NCI-H2227 treated with DMSO at 0.1 percent for 48 hours (cell line): ENCODE data around the gene HSPB8.

Source experiments
- DNase-seq: peaks from one replicate; lab custom pipeline; 2025; lab: John Stamatoyannopoulos, UW

Gene HSPB8

DNA sequence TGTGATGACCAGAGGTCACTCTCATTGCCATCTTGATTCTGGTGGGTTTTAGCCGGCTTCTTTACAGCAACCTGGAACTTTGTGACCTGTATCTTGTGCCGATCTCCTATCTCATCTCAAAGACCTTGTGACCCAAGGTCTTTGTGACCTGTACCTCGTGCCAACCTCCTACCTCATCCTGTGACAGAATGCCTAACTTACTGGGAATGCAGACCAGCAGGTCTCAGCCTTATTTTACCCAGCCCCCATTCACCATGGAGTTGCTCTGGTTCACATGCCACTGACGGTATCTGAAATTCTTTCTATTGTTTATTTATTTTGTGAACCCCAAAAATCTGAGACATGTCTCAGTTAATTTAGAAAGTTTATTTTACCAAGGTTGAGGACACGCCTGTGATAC is 7.4 kb upstream of the HSPB8 start:
- no peak for DNase-seq

- no peak for DNase-seq
Measured at GRCh38 chr12:119171691-119172425, 6.9 kb upstream of the HSPB8 start.

DNA sequence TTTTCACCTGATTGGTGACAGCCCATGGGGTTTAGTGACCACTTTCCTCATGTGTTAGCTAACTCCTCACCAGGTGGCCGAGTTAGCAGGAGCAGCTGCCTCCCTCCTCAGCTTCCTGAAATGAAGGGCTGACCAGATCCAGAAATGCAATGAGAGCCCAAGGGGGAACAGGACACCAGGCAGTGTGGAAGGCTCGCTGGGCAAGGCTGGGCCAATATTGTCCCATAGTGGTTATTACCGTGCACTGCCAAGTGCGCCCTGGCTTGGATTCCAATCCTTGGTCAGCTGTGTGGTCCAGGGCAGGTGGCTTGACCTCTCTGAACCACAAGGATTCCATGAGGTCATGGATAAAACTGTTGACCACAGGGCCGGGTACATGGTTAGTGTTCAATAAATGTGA is 3.6 kb upstream of the HSPB8 start:
- no peak for DNase-seq

DNA sequence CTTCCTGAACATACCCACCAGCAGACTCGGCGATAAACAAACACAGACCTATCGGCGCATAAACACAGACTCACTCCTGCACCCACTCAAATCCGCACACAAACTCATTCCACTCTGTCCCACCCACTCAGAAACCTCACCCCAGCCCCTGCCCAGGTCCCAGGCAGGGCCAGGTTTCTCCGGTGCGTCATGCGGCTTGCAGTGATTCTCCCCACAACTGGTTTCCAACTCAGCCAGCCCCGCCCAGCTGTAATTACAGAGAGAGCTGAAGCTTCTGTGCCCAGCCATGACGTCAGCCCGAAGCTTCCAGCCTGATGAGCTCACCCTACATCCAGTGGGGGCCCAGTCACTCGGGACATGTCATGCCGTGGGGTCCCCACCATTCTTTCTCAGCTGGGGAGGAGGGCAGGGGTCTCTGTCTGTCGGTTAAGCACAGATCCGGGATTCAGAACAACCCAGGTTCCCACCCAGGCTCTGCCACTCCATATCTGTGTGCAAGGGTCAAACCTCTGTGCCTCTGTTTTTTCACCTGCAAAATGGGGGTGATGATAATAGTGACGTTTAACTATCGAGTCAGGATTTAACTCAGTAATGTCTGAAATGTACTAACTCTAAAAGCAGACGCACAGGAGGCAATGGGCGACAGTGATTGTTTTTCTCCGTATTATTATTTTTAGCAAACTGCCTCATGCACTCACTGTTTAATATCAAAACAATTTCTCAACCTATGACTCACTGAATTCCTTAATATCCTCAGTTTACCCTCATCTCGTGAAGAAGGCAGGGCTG is 2.3 kb upstream of the HSPB8 start:
- peak; percentile 76 for DNase-seq

GRCh38 chr12:119177056-119177325 is 1.7 kb upstream of the HSPB8 start:
- no peak for DNase-seq

- DNase-seq: no peak
Measured at GRCh38 chr12:119177724-119178380, 879 bp upstream of the HSPB8 start.

DNA sequence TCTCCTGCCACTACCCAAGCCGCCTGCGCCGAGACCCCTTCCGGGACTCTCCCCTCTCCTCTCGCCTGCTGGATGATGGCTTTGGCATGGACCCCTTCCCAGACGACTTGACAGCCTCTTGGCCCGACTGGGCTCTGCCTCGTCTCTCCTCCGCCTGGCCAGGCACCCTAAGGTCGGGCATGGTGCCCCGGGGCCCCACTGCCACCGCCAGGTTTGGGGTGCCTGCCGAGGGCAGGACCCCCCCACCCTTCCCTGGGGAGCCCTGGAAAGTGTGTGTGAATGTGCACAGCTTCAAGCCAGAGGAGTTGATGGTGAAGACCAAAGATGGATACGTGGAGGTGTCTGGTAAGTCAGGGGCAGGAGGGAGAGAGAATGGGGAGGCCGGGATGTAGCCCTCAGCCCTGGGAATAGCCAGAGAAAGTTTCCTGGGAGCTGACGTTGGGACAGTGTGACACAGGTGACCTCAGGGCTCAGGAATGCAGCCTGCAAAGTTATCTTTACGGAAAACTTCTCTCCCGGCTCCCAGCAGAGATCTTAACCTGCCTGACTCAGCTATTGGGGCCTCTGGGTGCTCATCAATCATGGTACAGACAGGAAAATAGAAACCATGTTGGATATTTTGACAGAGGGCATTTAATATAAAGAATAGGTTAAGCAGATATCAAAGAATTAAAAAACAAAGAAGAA is 747 bp downstream of the HSPB8 start:
- no peak for DNase-seq

GRCh38 chr12:119180380-119181040 is 1.8 kb downstream of the HSPB8 start:
- DNase-seq: no peak

GRCh38 chr12:119181202-119181601 is 2.5 kb downstream of the HSPB8 start:
- DNase-seq: no peak

DNA sequence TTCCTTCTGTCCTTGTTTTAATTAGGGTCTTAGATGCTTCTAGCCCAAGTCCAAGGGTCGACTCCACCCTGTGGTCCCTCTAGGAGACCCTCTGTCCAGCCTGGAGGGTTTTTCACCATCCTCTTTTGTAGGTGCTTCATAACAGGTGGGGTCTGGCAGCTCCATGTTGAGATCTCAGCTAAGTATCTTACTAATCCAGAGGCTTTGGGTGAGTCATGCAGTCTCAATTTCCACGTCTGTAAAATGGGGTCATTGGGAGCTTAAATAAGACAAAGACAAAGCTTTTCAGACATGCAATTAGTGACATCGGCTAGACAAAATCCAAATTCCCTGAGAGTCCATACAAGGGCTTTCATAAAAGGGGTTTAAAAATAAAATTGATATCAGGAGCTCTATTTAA is 3.2 kb downstream of the HSPB8 start:
- no peak for DNase-seq

GRCh38 chr12:119182701-119183493 is 4.2 kb downstream of the HSPB8 start:
- no peak for DNase-seq

GRCh38 chr12:119183942-119184695 is 5.4 kb downstream of the HSPB8 start:
- no peak for DNase-seq

GRCh38 chr12:119195256-119195655 is 16.5 kb downstream of the HSPB8 start:
- DNase-seq: no peak

DNA sequence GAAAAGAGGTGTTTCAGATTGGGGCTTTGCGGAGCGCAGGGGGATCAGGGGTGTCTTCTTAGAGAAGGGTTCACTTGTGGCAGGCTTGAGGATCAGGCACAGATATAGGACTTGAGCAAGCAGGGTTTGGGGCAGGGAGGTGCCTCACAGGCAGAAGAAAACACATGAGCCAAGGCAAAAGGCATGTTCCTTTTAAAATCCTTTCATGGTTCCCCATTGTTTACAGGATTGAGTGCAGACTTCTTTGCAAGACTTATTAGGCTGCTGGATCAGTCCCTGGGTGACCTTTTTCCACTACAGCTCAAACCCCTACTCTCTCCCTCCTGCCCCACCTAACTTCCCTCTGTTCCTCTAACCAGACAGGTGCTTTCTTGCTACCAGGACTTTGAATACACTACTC is 19.7 kb downstream of the HSPB8 start:
- no peak for DNase-seq

DNA sequence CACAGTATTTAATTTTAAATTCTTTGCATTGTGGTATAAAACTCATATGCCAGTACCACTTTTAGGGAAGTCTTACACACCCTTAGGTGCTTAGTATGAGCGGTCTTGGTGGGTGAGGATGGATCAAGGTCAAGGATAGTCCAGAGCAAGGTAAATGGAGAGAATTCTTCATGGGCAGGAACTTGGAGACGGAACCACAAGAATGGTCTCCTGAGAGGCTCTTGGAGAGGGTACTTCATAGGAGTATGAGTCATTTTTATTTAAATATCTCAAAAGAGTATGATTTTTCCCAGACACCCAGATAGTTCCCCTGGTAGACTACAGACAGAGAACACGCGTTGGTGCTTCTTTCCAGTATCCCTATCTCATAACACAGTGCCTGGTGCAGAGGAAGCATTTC is 21.9 kb downstream of the HSPB8 start:
- no peak for DNase-seq

DNA sequence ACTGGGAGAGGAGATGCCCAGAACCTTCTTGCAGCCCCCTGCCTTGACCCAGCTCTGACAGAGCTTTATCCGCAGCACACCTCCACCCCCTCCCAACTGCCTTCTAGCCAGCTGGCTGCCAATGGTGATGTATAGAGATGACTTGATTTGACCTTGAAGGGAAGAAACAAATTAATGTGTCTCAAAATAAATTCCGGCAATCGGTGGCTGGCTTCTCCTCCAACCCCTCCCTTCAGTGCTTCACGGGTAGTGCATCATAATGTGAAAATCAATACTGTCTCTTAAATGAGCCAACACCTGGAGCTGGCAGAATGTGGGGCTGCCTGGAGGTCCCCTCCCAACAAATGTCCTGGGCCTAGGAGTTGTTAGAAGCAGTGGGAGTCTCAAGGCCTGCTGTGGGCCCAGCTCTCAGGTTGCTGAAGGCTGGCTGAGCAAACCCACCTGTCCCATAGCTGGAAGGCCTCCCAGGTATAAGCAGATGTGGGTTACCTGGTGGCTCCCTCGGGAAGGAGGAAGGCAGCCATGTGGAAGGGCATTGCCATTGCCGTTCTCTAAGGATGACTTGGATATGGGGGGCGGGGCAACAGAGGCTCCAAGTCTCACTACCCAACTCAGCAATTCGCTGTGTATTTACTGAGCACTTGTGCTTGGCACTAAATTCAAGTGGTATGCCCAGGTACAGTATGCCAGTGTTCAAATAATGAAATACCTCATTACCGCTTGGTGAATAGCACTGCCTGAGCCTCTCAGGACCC is 23.2 kb downstream of the HSPB8 start:
- no peak for DNase-seq

DNA sequence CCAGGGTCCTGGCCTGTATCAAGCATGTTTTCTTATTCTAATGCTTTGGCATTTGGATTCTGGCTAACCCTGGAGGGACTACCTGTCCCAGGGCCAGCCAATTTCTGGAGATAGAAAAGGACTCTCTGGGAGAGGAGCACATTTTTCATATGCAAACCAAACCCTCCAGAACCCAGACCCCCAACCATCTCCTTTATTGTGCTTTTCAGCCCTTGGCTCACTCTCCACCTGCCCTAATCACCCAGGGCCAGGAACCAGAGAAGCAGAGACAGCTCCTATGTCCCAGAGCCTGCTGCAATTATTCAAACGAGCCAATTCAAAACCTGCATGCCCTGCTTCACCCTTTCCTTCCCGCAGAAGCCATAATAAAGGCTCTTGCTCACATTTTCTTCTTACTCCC is 23.8 kb downstream of the HSPB8 start:
- DNase-seq: no peak

- DNase-seq: no peak
Measured at GRCh38 chr12:119204131-119204530, 25.4 kb downstream of the HSPB8 start.

DNA sequence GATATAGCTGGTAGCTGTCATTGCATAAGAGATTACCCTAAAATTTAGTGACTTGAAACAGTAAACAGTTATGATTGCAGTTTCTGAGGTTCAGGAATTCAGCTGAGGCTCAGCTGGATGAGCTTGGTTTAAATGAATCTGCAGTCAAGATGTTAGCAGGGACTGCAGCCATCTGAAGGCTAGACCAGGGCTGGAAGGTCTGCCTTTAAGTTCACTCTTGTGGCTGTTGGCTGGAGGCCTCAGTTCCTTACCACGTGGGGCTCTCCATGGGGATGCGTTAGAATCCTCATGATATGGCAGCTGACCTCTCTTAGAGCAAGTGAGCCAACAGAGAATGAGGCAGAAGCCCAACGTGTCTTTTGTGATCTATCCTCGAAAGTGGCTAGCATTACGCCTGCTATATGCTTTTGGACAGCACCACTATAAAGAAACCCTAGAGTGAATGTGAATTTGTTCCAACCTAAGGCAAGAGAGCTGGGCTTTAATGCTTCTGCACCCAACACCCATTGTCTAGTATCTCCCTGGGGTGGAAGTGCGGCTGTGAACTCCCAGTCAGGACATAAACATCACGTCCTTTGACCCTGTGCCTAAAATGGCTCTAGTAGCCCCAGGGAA is 26.0 kb downstream of the HSPB8 start:
- DNase-seq: no peak
